SK-N-SH (cell line): ENCODE results near the gene LRMDA. TPM values are rescaled to one million over a fixed set of nuclear protein-coding genes. Genes with fewer than 3 reads are reported as not detected.

ENCODE experiments used
- CHD2 ChIP-seq: fragments of 150-350 bp; IDR thresholded peaks from 2 replicates; pipeline ENCODE4 v1.6.1; 2018; ENCODE audit warnings: low read length; ENCODE audit not compliant: partially characterized antibody
- CTCF ChIP-seq: fragments of 200-600 bp; sonication (generic); IDR thresholded peaks from 2 replicates; pipeline ENCODE4 v1.6.1; 2017; ENCODE audit warnings: antibody characterized with exemption, mild to moderate bottlenecking, moderate library complexity
- ELF1 ChIP-seq: IDR thresholded peaks from 2 replicates; pipeline ENCODE4 v1.4.0; 2012
- EP300 ChIP-seq, 2 experiments: IDR thresholded peaks; 2 replicates each; pipeline versions ENCODE4 v1.4.0 to v1.6.1; 2012; ENCODE audit warnings: borderline replicate concordance in 1 of 2, low read depth in 1 of 2, low read length in 1 of 2
- EZH2phosphoT487 ChIP-seq: fragments of 200-600 bp; sonication (generic); IDR thresholded peaks from 2 replicates; pipeline ENCODE4 v1.6.1; 2017; ENCODE audit warnings: low read depth, mixed run types, mild to moderate bottlenecking, antibody characterized with exemption, moderate library complexity, borderline replicate concordance
- FOXJ3 ChIP-seq: sonication (generic); formaldehyde crosslinking; IDR thresholded peaks from 2 replicates; pipeline ENCODE4 v1.5.1; 2020; ENCODE audit warnings: mild to moderate bottlenecking, missing genetic modification reagents
- GATA2 ChIP-seq: sonication (generic); formaldehyde crosslinking; IDR thresholded peaks from 2 replicates; pipeline ENCODE4 v1.5.0; 2020; ENCODE audit warnings: mild to moderate bottlenecking, missing genetic modification reagents
- IRF3 ChIP-seq: fragments of 150-350 bp; IDR thresholded peaks from 2 replicates; pipeline ENCODE4 v1.6.1; 2016; ENCODE audit warnings: mild to moderate bottlenecking, low read depth, low read length
- JUND ChIP-seq: IDR thresholded peaks from 2 replicates; pipeline ENCODE4 v1.4.0; 2012
- MAX ChIP-seq: IDR thresholded peaks from 2 replicates; pipeline ENCODE4 v1.4.0; 2012; ENCODE audit warnings: low read depth
- MEF2A ChIP-seq: IDR thresholded peaks from 2 replicates; pipeline ENCODE4 v1.4.0; 2012; ENCODE audit warnings: low read depth, borderline replicate concordance
- NFIC ChIP-seq: IDR thresholded peaks from 2 replicates; pipeline ENCODE4 v1.4.0; 2012; ENCODE audit warnings: borderline replicate concordance
- PBX3 ChIP-seq: IDR thresholded peaks from 2 replicates; pipeline ENCODE4; 2012
- POLR2AphosphoS5 ChIP-seq: IDR thresholded peaks from 2 replicates; pipeline ENCODE4 v1.6.1; 2012; ENCODE audit warnings: low read depth, low read length
- RFX5 ChIP-seq: IDR thresholded peaks from 2 replicates; pipeline ENCODE4 v1.6.1; 2012; ENCODE audit warnings: mild to moderate bottlenecking, improper control_type of control experiment, low read length
- SIN3A ChIP-seq: IDR thresholded peaks from 2 replicates; pipeline ENCODE4 v1.6.1; 2012; ENCODE audit warnings: low read depth, mild to moderate bottlenecking, low read length, moderate library complexity, borderline replicate concordance
- SMC3 ChIP-seq: IDR thresholded peaks from 2 replicates; pipeline ENCODE4 v1.6.1; 2012; ENCODE audit warnings: low read depth, low read length, improper control_type of control experiment
- USF2 ChIP-seq: fragments of 150-350 bp; IDR thresholded peaks from 2 replicates; pipeline ENCODE4 v1.6.1; 2017; ENCODE audit warnings: antibody characterized with exemption, low read length, low read depth, borderline replicate concordance
- YY1 ChIP-seq: IDR thresholded peaks from 2 replicates; pipeline ENCODE4 v1.4.0; 2012; ENCODE audit warnings: low read depth, mild to moderate bottlenecking
- ZBTB33 ChIP-seq: IDR thresholded peaks from 2 replicates; pipeline ENCODE4 v1.4.0; 2012; ENCODE audit warnings: low read depth, borderline replicate concordance
- polyA plus RNA-seq, 3 experiments: library from polyadenylated mRNA; depleted of rRNA; stranded (reverse); fragments of >200 nt; gene quantifications; 2 replicates each; pipeline ENCODE4 v1.2.3, GENCODE V29; 2012

LRMDA gene
- polyA plus RNA-seq, 1 of the 3 experiments (the other 2 are of a cell fraction): 0.95 TPM

GRCh38 chr10:76119515-76119914, 688.1 kb downstream of the LRMDA start (continued):
- TF ChIP-seq USF2 (no peak), ELF1 (no peak), EZH2phosphoT487 (no peak), CTCF (no peak), FOXJ3 (CRISPR knock-in tag) (no peak), EP300 (IDR thresholded peaks at IDR 0.05; ENCODE audit: borderline replicate concordance in 1 of 2, low read depth in 1 of 2, low read length in 1 of 2) (peak; percentile 48 to 76; a peak in 3 of 4 replicates), GATA2 (no peak), POLR2AphosphoS5 (peak; percentile 47; the same call in 1 of the 2 replicates), PBX3 (peak; percentile 92), RFX5 (no peak), IRF3 (no peak), CHD2 (no peak), ZBTB33 (no peak), JUND (peak; percentile 65), MAX (no peak), SMC3 (no peak), SIN3A (peak; percentile 58; the same call in 1 of the 2 replicates), MEF2A (peak; percentile 34; the same call in 1 of the 2 replicates), NFIC (peak; percentile 71; the same call in 1 of the 2 replicates), YY1 (no peak)
